Activated naive CD4-positive, alpha-beta T cell treated with anti-CD3 and anti-CD28 coated beads, Interleukin-2, amount 50 U/mL, for 16 hours (primary cell): ENCODE data around the gene KCNJ16.

ENCODE experiments used
- DNase-seq: peaks from one replicate; pipeline ENCODE4 v3.0.0-alpha.2; 2020

KCNJ16 gene

DNA sequence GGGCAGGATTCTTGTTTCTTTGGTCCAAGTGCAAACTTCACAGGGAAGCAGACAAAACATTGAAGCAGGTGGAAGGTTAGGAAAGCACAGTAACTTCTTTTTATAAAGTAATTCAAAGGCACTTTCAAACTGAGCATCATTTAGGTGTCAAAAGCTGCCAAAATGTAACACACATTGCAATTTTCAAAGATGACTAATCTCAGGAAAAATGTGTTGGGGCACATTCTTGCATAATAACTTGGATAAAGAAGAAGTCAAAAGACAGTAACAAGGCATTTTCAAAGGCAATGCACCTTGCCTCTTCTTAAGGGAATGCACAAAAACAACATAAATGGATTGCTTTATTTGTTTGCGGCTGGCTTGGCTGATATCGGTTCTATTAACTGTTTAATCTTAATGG is 97.9 kb downstream of the KCNJ16 start:
- DNase-seq, result no peak

DNA sequence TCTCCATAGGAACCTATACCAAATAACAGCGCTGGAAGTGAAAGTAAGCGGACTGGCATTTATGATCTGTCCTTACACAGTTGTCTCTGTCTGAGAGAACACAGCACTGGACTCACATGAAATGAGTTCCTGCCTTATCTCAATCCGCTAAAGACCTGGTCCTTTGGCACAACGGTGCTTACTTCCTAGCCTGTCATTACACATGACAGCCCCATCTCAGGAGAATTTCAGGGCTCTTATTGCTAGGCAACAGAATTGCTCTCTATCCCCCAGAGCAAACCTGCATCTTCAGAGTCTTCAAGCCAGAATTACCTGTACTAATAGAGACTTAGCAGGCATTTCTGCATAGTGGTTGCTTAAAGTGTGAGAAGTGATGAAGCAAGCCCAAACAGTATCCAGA is 98.7 kb downstream of the KCNJ16 start:
- no peak for DNase-seq

DNA sequence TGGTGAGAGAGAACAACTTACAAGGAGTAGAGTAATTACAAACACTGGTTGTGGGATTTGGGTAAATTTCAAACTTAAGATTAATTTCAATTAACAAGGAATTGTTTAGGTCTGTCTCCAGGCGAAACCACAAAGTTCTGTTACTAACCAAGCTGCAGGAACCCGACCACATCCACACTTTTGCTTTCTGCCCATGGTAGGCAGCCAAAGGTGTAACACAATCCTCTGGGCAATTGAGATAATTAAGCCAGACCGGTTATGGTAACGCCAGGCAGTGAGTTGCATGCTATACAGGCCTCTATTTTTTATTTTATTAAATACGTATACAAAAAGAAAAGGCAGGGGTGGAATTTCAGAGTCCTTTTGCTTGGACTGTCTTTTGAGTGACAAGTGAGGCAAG is 106.4 kb downstream of the KCNJ16 start:
- no peak for DNase-seq

DNA sequence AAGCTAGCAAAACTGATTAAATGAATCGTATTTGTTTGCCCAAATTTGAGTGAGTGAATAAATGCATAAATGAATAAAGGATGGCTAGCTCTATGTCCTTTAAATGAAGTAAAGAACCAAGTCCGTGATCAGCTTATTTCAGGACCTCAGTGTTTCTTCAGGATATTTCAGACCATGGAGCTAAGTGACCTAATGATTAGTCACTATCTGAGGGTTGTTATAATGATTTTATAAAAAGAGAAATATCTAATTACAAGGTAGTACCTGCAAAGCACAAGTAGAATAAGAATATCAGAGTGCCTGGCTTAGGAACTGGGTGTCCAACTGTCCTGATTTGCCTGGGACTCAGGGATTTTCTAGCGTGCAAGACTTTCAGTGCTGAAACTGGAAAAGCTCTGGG is 106.8 kb downstream of the KCNJ16 start:
- DNase-seq, result no peak

DNA sequence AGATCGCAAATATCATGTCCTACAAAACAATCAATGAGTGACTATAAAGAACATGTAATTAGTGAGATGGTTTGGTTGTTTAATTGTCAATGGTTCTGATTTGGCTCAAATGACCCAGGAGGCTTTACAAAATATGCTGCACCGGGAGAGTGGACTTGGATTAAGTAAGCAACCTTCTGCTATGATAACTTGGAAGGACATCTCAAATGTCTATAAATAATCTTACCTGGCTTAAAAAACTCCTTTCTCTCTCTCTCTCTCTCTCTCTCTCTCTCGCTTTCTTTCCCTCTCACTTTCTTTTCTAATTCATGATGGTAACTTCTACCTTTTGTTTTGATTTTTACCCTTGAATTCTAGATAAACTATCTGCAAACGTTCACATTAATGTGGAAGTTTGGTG is 108.5 kb downstream of the KCNJ16 start:
- no peak for DNase-seq

DNA sequence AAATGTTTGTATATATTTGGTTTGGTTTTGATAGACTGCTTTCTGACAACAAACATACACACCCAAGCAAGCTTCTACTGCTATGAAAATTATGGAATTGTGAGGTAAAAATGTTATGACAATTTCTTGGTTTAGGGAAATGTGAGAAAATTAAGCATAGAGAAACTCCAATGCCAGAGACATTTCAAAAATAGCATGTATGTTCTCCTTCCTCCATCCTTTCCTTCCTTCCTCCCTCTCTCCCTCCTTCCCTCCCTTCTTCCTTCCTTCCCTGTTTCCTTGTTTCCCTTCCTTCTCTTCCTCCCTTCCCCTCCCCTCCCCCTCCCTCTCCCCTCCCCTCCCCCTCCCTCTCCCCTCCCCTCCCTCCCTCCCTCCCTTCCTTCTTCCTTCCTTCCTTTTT is 109.2 kb downstream of the KCNJ16 start:
- DNase-seq, result no peak

DNA sequence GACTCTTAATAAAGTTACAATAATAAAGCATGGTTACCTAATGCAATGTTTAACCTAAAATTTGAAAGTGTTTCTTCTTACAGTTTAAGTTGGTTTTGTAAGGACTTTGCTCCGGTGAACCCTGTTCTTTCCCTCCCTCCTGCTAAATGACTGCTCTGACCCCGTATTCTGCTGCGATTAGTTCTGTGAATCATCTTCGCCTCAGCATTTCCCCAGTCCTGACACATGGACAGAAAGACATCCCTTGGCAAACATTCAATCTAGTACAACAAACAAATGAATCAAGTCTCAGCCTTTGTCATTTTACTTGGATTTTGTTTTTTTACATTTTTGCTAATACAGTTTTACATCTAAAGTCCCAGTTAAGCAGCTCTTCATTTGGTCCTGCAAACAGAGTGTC is 109.7 kb downstream of the KCNJ16 start:
- no peak for DNase-seq
